Mammary epithelial cell (primary cell): ENCODE results near the gene FUNDC2.

Source experiments
- CTCF ChIP-seq, 2 donors: IDR thresholded peaks in 1 of 2; conservative IDR thresholded peaks in 1 of 2; 2 replicates each; pipeline ENCODE4 v1.5.1; 2011 to 2012; ENCODE audit warnings: inconsistent platforms in 2 of 2, low read length in 2 of 2, mild to moderate bottlenecking in 2 of 2, control low read depth in 1 of 2, low read depth in 1 of 2; ENCODE audit not compliant: insufficient read depth in 1 of 2; ENCODE audit errors: extremely low read depth in 1 of 2
- EZH2 ChIP-seq: IDR thresholded peaks from 2 replicates; pipeline ENCODE4 v1.6.1; 2012; ENCODE audit warnings: low read length, inconsistent platforms, borderline replicate concordance

- peak in 1 of 2 donors; percentile 35 for TF ChIP-seq CTCF (conservative IDR thresholded peaks at IDR 0.05 in 1 of 2, IDR thresholded peaks at IDR 0.05 in 1 of 2; ENCODE audit: extremely low read depth in 1 of 2, insufficient read depth in 1 of 2, low read depth in 1 of 2, low read length in 2 of 2)
- no peak for TF ChIP-seq EZH2
Measured at GRCh38 chrX:154986826-154987575, 39.6 kb upstream of the FUNDC2 start.
